BE2C (cell line): ENCODE data around the gene BBOX1.
"Not testable (repeated sequence)": the region's sequence is repeated elsewhere in the genome, so short reads cannot be mapped to it uniquely, and the experiment has no call there.

ENCODE experiments used
- DNase-seq: peaks from one replicate; pipeline ENCODE4 v3.0.0-alpha.2; 2020
- H3K27me3 ChIP-seq: fragments of 250-450 bp; sonication (Bioruptor Pico); 2 replicates; pipeline ENCODE4 v1.5.1; 2020; ENCODE audit warnings: mild to moderate bottlenecking
- H3K36me3 ChIP-seq: fragments of 250-450 bp; sonication (Bioruptor Pico); 2 replicates; pipeline ENCODE4 v1.5.1; 2020; ENCODE audit warnings: mild to moderate bottlenecking
- H3K4me1 ChIP-seq: fragments of 250-450 bp; sonication (Bioruptor Pico); 2 replicates; pipeline ENCODE4 v1.5.1; 2020
- H3K4me3 ChIP-seq: 2 replicates; pipeline ENCODE4 v1.5.1; 2011; ENCODE audit warnings: low read depth, low read length
- H3K9me3 ChIP-seq: fragments of 250-450 bp; sonication (Bioruptor Pico); 2 replicates; pipeline ENCODE4 v1.5.1; 2020
- CTCF ChIP-seq: IDR thresholded peaks from 2 replicates; pipeline ENCODE4 v1.5.1; 2012; ENCODE audit warnings: mild to moderate bottlenecking, low read depth, low read length

BBOX1 gene

GRCh38 chr11:27130806-27131205 is 90.2 kb downstream of the BBOX1 start:
- Histone ChIP-seq H3K36me3 (no peaks in the 10 kb centered on the region), H3K27me3 (no peaks in the 10 kb centered on the region), H3K4me3 (no peak overlapping the region), H3K9me3 (no peaks in the 10 kb centered on the region), H3K4me1 (no peaks in the 10 kb centered on the region)
- TF ChIP-seq CTCF, result no peak
- no peak for DNase-seq

GRCh38 chr11:27135924-27136329 is 95.3 kb downstream of the BBOX1 start:
- not testable (repeated sequence) for H3K9me3 ChIP-seq, H3K4me1 ChIP-seq, H3K4me3 ChIP-seq, H3K36me3 ChIP-seq, H3K27me3 ChIP-seq
- DNase-seq, result peak; percentile 34

- H3K9me3 ChIP-seq, result no peaks in the 10 kb centered on the region
- no peak for TF ChIP-seq CTCF
- H3K36me3 ChIP-seq, result no peaks in the 10 kb centered on the region
- no peak overlapping the region for H3K4me3 ChIP-seq
- DNase-seq, result no peak
- no peaks in the 10 kb centered on the region for H3K4me1 ChIP-seq
- H3K27me3 ChIP-seq, result no peaks in the 10 kb centered on the region
Measured at GRCh38 chr11:27138716-27139115, 98.1 kb downstream of the BBOX1 start.

- H3K36me3 ChIP-seq, result no peaks in the 10 kb centered on the region
- TF ChIP-seq CTCF, result no peak
- no peaks in the 10 kb centered on the region for H3K27me3 ChIP-seq
- no peak for DNase-seq
- no peaks in the 10 kb centered on the region for H3K9me3 ChIP-seq
- H3K4me1 ChIP-seq, result no peaks in the 10 kb centered on the region
- H3K4me3 ChIP-seq, result no peak overlapping the region
Measured at GRCh38 chr11:27139742-27140367, 99.2 kb downstream of the BBOX1 start.

GRCh38 chr11:27141576-27141975 is 101.0 kb downstream of the BBOX1 start:
- H3K36me3 ChIP-seq, result no peaks in the 10 kb centered on the region
- H3K27me3 ChIP-seq, result no peaks in the 10 kb centered on the region
- no peaks in the 10 kb centered on the region for H3K4me1 ChIP-seq
- H3K9me3 ChIP-seq, result no peaks in the 10 kb centered on the region
- H3K4me3 ChIP-seq, result no peak overlapping the region
- TF ChIP-seq CTCF, result no peak
- no peak for DNase-seq

- no peaks in the 10 kb centered on the region for H3K9me3 ChIP-seq
- DNase-seq, result no peak
- H3K36me3 ChIP-seq, result no peaks in the 10 kb centered on the region
- H3K4me1 ChIP-seq, result no peaks in the 10 kb centered on the region
- H3K27me3 ChIP-seq, result no peaks in the 10 kb centered on the region
- TF ChIP-seq CTCF, result no peak
- H3K4me3 ChIP-seq, result no peak overlapping the region
Measured at GRCh38 chr11:27147916-27148315, 107.3 kb downstream of the BBOX1 start.

- H3K4me1 ChIP-seq, result no peaks in the 10 kb centered on the region
- no peaks in the 10 kb centered on the region for H3K36me3 ChIP-seq
- H3K27me3 ChIP-seq, result no peaks in the 10 kb centered on the region
- no peaks in the 10 kb centered on the region for H3K9me3 ChIP-seq
- no peak for DNase-seq
- H3K4me3 ChIP-seq, result no peak overlapping the region
- no peak for TF ChIP-seq CTCF
Measured at GRCh38 chr11:27148506-27148905, 107.9 kb downstream of the BBOX1 start.
